Right ventricle myocardium superior (tissue), 1 donor: ENCODE measurements around the gene GALNTL6. TPM values are rescaled to one million over a fixed set of nuclear protein-coding genes. Genes with fewer than 3 reads are reported as not detected.

Experiments used
- ATAC-seq: fragments of 200-7000 bp; cut with Tn5 transposase; one replicate; pipeline ENCODE4 v1.9.1; 2020; ENCODE audit warnings: mild to moderate bottlenecking; ENCODE audit not compliant: poor library complexity
- DNase-seq: peaks from one replicate; pipeline ENCODE4 v3.0.0-alpha.2; 2020
- intact Hi-C: fragments of 100-400 bp; cut with DNase I; formaldehyde crosslinking; loops from one replicate; pipeline ENCODE4 v1.11.2; 2022
- total RNA-seq: library from RNA; stranded (reverse); fragmentation: NEBNext Ultra II Directional; extraction: Animal tissue kit (Norgen Biotek cat#: 25700); gene quantifications from one replicate; pipeline ENCODE4 v1.2.1, GENCODE V29; 2021
- donor health status: DM: no; HTN: yes; CAD: no; lungs with severe emphysema.

The GALNTL6 gene
- total RNA-seq, 1 donor from 2014 or later: not detected

DNA sequence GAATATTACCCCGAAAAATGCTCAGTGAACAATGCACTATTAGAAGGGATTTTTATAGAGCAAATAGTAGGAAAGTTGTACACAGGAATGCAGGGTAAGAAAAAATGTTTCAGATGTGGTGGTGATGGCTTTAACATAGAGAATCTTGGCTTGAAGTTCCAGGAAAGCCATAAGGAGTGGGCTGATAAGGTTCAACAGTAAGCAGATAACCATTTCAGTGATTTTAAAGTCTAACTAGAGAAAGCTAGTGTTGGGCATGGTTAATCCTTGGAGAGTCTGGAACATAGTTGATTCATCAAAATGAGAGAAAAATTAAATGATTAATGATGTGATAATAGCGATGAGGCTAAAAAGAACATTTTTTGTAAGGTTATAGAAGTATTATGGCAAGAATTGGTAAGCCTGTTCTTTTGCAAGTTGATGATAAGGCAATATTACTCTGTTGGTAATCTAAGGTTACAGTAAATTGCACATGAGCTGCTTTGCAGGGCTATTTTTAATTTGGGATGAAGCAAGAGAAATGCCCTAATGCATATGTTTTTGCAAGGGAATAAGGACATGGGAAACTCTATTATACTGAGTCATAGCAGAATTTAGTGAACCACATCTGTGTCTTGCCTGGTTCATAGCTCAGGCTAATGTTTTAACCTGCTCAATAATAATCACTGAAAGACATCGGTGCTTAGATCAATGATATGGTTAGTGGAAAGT lies 44.3 kb downstream of the GALNTL6 start:
- ATAC-seq (no peak), DNase-seq (no peak)
- intact Hi-C loops: no loop called here

DNA sequence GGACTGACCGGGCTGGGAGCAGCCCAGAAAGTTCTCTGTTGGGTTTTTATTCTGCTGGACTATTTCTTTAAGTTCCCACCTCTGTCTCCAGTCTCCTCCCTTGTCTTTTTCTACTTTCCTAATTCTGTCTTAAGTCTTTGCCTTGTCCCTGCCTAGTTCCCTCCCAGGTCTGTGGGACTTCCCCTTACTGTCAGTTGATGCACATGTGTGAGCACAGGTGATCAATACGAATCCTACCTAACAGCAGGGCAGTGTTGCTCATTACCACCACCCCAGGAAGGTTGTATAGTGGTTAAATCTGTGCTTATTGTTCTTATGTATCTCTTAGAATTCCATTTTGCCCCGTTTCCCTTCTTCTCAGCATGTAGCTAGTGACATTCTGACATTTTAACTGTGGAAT lies 62.1 kb downstream of the GALNTL6 start:
- intact Hi-C loops: no loop called here
- DNase-seq (no peak), ATAC-seq (no peak)

DNA sequence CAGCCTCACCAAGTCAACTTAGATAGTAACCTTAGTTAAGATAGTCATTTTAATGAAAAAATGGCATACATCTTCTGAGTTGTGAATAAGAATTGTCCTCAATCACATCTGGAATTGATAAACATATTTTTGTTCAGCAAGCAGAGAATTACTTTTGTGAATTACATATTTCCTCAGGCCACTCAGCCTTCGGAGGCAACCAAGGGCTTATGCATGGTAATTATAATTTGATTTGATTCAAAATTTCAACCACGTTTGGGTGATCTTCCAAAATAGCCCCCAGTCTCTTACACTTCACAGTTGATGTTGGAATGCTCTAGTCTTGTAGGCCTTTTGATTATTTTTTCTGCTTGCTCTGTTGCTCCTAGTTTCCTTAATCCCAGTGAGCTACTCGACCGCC lies 63.4 kb downstream of the GALNTL6 start:
- DNase-seq (no peak), ATAC-seq (no peak)
- intact Hi-C loops: no loop called here

DNA sequence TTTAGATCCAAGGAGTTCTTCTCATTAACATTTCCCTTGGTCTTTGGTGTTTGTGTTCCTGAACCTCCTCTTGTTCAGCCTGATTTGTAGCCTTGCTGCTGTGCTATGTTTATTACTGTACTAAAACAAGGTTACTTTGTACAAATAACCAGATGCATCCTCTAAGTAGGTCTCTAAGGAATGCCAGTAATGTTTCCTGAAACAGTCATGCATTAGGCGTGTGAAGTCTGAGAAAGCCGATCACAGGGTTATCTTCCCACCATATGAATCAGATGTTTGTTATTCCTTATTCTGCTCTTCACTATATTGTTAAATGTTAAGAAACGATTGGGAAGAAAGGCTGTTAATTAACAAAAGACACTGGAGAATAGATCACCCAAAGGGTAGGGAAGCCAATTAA lies 66.9 kb downstream of the GALNTL6 start:
- intact Hi-C loops: no loop called here
- ATAC-seq (no peak), DNase-seq (no peak)

DNA sequence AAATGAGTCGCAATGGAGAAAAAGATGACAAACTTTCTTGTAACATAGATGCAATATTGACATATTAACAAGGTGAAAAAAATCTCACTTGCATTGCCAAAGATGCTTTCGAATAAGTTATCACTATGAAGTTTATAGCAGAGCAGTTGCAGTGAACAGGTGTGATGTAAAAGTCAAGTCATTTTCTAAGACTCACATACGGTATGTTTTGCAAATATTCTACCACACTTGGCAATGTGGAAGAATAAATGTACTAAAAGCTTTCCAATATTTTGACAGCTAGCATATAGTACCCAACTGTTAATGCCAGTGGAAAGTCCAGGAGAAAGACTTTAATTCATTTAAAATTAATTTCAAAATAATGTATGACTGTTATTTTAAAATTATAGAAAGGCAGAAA lies 76.5 kb downstream of the GALNTL6 start:
- no peak for ATAC-seq
- intact Hi-C loops: no loop called here
- DNase-seq: no peak

DNA sequence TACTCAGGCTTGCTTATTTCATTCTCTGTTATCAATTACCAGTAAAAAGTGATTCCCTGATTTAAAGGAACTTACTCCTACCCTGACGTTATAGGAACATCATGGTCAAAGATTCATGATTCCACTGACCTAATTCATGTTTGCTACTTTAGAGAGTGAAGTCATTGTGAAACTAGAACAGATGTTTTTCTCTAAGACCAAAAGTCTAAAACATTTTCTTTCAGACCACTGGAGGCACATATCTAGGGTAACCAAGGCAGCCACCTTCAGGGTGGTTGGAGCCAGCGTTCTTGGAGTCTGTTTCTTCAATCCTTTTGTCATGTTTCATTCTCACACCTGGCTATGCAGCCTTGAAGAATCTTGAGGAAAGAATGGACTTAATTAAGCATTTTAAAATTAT lies 77.8 kb downstream of the GALNTL6 start:
- intact Hi-C loops: no loop called here
- DNase-seq (no peak), ATAC-seq (no peak)

DNA sequence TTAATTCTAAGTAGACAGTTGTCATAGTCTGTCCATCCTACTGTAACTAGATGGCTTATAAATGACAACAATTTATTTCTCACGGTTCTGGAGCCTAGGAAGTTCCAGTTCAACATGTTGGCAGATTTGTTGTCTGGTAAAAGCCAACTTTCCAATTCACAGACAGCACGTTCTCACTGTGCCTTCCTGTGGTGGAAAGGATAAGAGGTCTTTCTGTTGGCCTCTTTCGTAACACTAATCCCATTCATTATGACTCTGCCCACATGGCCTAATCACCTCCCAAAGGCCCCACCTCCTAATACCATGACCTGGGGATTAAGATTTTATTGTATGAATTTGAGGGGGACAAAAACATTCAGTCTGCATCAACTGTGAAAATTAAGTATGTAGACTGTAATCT lies 83.2 kb downstream of the GALNTL6 start:
- intact Hi-C loops: no loop called here
- no peak for ATAC-seq
- DNase-seq: no peak

DNA sequence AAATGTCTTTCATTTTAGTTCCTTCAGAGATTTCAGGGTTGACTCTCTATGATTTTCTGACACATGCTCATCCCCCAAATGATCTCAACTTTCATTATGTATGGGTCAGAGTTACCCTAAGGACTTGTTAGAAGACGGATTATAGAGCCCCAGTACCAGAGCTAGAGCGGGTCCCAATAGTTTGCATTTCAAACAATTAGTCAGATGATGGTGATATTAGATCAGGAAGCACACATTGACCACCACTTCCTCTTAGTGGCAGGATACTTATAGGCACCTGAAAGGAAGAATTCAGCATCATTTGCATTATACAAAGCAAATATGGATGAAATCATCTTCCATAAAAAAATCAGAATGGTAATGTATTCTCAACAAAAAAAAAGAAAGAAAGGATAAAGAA lies 106.1 kb downstream of the GALNTL6 start:
- DNase-seq (no peak), ATAC-seq (no peak)
- intact Hi-C loops: no loop called here

DNA sequence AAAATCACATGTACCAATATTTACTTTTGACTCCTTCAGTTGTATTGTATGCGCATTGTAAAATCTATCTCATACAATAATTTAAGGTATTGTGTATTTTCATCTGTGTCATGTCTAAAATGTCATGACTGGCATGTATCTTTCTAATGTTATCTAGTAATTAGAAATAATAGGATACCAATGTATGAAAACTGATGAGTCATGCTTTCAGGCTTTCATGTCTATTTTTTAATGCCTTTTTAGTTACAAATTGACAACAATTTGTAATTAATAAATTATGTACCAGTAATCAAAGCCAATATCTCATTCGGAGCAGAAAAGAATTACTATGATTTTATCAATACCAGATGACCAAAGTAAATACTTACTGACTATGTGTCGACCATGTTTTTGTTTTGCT lies 107.7 kb downstream of the GALNTL6 start:
- no peak for DNase-seq
- ATAC-seq: no peak
- intact Hi-C loops: no loop called here

DNA sequence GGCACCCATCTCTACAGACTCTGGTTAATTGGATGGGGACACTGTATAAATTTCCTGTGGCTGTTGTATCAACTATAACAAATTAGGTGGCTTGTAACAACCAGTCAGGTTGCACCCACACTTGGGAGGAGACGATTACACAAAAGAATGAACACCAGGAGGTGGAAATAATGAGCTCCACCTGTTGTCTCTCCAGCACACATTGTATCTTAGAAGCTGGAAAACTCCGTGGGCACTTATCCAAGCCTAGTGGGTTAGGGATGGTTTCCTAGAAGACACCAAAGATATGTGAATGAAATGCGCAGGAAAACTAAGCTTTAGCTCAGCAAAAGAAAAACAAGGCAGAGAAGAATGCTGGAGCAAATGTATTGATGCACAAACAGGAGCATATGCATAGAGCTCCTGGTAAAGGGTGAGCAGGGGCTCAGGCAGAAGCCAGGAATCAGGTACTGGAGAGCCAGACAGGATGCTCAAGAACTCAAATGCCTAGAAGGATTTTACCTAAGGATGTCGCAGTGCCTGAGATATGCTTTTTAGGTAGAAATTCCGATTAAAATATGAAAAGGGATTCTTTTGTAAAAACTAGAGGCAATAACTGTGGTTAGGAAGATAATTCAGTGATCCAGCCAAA lies 111.7 kb downstream of the GALNTL6 start:
- intact Hi-C loops: no loop called here
- no peak for ATAC-seq

DNA sequence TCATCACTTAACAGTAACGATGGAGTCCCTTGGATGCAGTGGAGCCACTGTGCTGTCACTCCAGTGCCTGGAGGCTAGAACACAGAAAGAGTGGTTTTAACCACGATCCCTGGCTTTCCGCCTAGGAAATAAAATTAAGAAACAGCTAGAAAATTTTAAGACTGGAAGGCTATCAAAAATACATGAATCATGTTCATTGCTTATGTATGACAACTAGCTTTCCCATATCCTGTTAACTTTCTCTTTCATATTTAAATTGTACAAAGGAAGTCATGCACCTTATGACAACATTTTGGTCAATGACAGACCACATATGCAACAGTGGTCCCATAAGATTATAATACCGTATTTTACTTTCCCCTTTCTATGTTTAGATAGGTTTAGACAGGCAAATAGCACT lies 115.1 kb downstream of the GALNTL6 start:
- no peak for ATAC-seq
- intact Hi-C loops: no loop called here

More for the DNA sequence above, 111.7 kb downstream of the GALNTL6 start:
- no peak for DNase-seq

DNA sequence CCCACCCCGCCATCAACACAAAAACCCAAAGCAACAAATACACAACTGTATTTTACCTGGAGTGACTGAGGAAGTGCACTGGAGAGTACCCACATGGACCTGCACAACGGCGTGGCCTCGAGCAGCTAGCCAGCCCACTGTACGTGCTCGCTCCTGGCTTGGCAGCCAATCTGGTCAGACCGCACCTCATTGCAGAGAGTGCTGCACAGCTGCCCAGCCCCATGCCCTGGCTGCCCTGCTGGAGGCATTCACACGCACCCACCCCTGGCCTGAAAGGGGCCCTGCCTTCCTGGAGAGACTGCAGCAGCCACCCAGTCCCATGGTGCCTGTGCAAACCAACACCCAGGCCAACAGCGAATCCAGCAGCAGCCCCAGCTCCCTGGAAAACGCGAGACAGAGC lies 116.3 kb downstream of the GALNTL6 start:
- intact Hi-C loops: no loop called here
- no peak for ATAC-seq
- DNase-seq: no peak

More for the DNA sequence above, 115.1 kb downstream of the GALNTL6 start:
- no peak for DNase-seq

DNA sequence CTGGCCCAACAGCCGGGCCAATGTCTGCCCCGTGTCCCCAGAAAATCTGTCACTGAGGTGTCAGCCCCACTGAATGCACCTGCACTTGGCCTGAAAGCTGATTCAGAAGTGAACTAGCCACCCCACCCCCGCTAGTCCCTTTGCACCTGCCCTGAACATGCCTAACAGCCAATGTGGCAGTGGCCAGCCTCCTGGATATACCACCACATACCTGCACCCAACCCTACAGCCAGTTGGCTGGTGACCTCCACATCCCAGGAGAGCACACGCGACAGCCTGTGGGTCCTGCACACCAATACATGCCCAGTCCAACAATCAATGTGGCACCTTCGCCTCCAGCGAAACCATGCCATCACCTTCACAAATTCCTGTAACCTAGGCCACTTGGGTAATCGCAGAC lies 116.7 kb downstream of the GALNTL6 start:
- intact Hi-C loops: no loop called here
- DNase-seq: no peak
- no peak for ATAC-seq

DNA sequence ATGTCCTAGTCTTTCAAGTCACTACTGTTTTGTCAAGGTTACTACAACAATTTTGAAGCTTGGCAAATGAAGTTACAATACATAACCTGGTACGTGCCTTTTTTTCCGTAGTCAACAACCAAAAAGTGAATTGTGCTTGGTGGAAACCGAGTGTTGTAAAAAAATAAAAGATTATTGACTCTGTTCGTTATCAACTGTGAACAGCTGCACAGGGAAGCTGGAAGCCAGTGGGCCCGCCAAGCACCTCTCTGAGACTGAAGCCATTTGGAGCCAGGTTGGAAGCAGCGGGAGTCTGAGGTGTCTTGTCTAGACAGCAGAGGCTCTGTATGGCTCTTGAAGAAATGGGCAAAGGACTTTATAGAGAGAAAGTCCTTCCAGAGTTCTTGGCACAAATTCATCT lies 119.0 kb downstream of the GALNTL6 start:
- intact Hi-C loops: no loop called here

DNA sequence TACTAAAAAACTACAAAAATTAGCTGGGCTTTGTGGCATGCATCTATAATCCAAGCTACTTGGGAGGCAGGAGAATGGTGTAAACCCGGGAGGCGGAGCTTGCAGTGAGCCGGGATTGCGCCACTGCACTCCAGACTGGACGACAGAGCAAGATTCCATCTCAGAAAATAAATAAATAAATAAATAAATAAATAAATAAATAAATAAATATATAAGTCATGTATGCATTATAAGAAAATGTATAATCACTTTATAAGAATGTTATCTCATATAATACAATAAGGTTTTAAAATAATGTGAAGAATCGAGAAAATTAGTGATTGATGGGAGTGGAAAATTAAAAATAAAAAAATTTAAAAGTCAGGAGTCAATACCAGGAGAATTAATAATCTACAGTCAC lies 127.5 kb downstream of the GALNTL6 start:
- intact Hi-C loops: no loop called here
- DNase-seq (no peak), ATAC-seq (no peak)

More for the DNA sequence above, 119.0 kb downstream of the GALNTL6 start:
- no peak for ATAC-seq
- no peak for DNase-seq

DNA sequence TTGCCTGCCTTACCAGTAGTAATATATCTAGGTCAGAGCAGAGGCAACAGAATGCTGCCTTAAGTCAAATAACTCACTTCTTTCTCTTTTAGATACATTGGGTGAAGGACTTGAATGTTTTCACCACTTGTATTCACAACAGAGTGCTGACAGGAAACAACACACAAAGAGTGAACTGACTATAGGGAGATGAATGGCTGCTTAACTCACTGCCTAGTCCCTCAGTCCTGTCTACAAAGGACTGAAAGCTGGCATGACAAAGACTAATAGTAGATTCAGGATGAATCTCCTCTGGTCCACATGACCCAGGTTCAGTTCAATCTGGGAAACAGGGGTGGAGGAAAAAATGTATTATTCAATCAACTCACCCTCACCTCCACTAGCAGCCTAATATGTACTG lies 134.2 kb downstream of the GALNTL6 start:
- ATAC-seq (no peak), DNase-seq (no peak)

DNA sequence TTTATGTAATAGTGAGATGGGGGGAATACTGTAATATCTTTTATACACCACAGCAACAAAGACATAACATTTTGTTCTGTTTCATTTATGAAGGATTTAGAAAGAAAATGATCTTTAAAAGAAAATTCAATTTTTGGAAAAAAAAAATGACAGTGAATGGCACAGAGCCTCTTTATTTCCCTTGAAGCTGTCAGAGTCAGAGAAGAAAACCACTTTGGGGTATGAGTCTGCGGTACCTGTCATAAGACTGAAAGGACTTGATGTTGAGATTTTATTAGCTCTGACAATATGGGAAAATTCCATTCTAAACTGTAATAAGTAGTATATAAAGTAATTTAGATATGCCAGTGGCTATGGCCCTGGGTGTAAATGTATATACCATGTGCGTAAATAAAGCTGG lies 134.8 kb downstream of the GALNTL6 start:
- intact Hi-C loops: no loop called here
- ATAC-seq: no peak

More for the DNA sequence above, 134.2 kb downstream of the GALNTL6 start:
- intact Hi-C loops: no loop called here

DNA sequence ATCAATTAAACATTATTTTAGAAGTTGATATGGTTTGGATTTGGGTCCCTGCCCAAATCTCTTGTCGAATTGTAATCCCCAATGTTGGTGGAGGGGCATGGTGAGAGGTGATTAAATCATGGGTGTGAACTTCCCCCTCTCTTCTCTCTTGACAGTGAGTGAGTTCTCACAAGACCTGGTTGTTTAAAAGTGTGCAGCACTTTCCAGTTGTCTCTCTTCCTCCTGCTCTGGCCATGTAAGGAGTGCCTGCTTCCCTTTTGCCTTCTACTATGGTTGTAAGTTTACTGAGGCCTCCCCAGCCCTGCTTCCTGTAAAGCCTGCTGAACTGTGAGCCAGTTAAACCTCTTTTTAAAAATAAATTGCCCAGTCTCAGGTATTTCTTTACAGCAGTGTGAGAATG lies 141.4 kb downstream of the GALNTL6 start:
- DNase-seq (no peak), ATAC-seq (no peak)
- intact Hi-C loops: no loop called here

More for the DNA sequence above, 134.8 kb downstream of the GALNTL6 start:
- DNase-seq: no peak

DNA sequence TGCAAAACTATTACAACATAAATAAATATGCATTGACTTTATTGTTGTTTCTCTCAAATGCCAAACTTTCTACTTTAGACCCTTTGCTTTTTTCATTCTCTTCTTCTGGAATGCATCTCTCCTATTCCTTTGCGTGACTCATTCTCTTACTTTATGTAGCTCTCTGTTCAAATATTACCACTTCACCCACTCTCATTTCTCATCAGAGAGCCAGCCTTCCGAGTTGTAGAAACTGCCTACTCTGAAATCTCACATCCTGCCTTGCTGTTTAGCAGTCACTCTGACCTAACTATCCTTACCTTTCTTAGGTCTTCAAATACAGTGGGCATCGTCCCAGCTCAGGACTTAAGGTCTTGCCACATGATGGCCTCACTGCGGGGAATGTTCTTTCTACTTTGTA lies 143.5 kb downstream of the GALNTL6 start:
- no peak for ATAC-seq
- DNase-seq: no peak
- intact Hi-C loops: no loop called here

DNA sequence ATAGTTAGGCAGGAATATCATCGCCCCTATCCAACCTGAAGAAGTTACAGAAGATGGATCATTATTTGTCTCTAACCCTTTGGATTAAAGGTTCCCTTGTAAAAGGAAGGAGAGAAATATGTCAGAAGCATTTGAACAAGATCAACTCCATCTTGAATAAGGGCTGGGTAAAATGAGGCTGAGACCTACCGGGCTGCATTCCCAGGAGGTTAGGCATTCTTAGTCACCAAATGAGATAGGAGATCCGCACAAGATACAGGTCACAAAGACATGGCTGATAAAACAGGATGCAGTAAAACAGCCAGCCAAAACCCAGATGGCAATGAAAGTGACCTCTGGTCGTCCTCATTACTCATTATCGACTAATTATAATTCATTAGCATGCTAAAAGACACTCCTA lies 148.9 kb downstream of the GALNTL6 start:
- ATAC-seq: no peak
- DNase-seq: no peak
- intact Hi-C loops: no loop called here

DNA sequence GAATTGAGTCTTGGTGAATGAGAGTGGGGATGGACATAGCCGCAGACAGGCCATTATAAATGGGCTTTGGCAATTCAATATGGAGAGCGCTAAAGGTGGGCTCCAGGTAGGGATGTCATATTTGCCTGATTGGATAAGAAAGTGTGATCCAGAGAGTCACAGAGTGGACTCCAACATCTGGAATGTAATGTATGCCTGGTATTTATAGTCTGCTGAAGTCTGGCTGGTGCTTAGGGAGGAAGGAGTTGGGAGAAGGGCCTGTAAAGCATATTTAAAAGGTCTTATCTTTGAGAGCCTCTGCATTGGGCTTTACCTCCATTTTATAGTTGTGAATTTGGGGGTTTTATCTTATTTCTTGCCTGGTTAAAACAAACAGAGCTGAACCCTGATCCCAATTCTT lies 153.2 kb downstream of the GALNTL6 start:
- no peak for DNase-seq
- intact Hi-C loops: no loop called here
- ATAC-seq: no peak
